Fibroblast of upper back skin (primary cell): ENCODE data around the gene SLC22A17.
"Not testable (repeated sequence)": the region's sequence is repeated elsewhere in the genome, so short reads cannot be mapped to it uniquely, and the experiment has no call there.

Experiments
- DNase-seq: peaks from one replicate; pipeline ENCODE4 v3.0.0-alpha.2; 2013

SLC22A17 gene

DNA sequence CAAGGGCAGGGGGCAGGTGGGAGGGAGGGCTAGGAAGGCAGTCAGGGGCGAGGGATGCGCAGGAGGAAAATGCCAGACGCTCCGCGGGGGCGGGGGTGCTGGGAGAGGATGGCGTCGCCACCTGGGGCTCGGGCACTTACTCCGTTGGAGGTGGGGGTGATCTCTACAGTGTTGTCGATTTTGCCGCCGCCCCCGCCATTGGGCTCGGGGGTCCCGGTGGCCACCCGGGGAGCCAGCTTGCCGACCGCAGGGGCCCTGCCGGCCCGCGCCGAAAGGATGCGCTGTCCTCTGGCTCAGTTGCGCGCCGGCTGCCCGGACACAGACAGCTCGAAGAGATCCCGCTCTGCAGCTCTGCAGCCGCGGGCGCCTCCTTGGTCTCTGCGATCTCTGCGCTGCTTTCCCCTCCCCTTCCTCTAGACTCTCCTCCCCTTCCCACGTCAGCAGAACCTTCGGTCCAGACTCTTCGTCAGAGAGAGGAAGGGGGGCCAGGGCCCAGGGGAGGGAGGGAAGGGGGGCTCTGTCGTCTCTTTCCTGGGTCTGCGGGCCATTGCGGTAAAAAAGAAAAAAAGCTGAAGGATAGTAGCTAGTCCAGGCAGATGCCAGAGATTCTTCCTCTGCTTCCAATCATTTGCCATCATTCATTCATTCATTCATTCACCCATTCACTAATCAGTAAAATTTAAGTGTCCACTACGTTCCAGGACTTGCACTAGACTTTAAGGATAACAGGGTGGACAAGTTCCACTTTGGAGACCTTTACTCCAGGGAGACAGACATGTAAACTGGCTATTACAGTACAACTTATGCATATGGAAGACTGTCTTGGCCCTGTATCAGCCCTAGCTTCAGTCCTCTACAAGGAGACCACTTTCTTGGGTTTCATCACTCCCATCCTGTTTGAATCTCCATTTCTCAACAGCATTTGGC lies at the start of gene SLC22A17:
SLC22A17 (minus strand) TSS at position 382 of the 927 bp plus-strand sequence.
- peak; percentile 91 for DNase-seq

DNA sequence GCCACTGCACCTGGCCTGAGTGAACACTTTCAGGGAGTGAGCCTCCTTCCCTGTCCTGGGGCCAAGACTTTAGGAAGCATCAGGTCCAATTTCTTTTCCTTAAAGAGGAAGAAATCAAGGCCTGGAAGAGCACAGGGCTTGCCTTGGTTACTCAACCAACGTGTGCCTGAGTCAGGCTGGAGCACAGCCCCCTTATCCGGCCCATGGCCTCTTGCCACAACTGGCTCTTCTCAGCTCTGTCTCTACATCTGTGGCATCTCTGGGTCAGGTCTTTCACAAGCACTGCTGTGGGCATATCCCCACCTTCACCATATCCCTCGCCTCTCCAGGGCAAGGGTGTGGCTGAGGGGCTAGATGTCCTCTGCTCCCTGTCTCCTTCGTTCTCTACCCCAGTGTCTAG lies 48.6 kb upstream of the SLC22A17 start:
- DNase-seq: no peak

- DNase-seq: not testable (repeated sequence)
Observed at GRCh38 chr14:23400496-23401149, 47.9 kb upstream of the SLC22A17 start.

- no peak for DNase-seq
Observed at GRCh38 chr14:23399591-23399990, 46.9 kb upstream of the SLC22A17 start.

- no peak for DNase-seq
Observed at GRCh38 chr14:23399136-23399535, 46.4 kb upstream of the SLC22A17 start.

GRCh38 chr14:23398348-23398747 lies 45.7 kb upstream of the SLC22A17 start:
- DNase-seq: no peak

GRCh38 chr14:23396781-23397407 lies 44.2 kb upstream of the SLC22A17 start:
- DNase-seq: no peak

GRCh38 chr14:23396126-23396525 lies 43.4 kb upstream of the SLC22A17 start:
- no peak for DNase-seq

DNA sequence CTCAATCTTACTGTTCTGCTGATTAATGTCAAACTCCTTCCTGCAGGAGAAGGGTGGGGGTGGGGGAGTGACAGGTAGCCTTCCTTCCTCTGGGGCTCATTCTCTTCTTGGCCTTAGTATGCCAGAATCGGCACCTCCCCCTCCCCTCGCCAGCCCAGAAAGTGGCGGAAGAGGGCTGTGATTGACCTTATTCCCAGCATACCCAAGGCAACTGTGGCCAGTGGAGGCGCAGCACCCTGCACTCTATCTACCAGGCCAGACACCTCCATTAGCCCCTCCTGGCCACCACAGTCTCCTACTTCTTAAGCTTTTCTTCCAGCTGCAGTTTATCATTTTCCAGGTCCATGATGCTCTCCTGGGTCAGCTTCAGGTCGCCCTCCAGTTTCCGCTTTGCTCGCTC lies 39.9 kb upstream of the SLC22A17 start:
- no peak for DNase-seq

GRCh38 chr14:23389871-23390270 lies 37.2 kb upstream of the SLC22A17 start:
- not testable (repeated sequence) for DNase-seq

GRCh38 chr14:23389396-23389795 lies 36.7 kb upstream of the SLC22A17 start:
- DNase-seq: no peak

DNA sequence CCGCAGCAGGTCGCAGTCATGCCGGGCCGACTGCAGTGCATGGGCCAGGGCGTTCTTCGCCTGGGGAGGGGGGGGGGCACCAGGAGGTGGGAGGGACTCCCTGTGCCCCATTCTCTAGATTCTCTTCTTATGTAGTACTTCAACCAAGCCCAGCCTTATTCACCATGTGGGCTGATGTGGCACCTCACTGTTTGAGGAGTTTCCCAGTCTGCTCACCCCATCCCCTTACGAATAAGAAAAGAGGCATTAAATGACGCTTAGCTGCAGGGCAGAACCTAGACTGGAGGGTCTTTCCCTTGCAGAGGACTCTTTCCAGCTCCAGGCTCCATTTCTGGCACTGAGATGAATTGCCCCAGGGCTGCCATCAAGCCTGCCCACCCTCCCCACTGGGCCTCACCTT lies 36.3 kb upstream of the SLC22A17 start:
- no peak for DNase-seq

GRCh38 chr14:23387916-23388882 lies 35.5 kb upstream of the SLC22A17 start:
- no peak for DNase-seq

GRCh38 chr14:23386999-23387398 lies 34.3 kb upstream of the SLC22A17 start:
- DNase-seq: no peak

GRCh38 chr14:23386266-23386657 lies 33.6 kb upstream of the SLC22A17 start:
- DNase-seq: not testable (repeated sequence)

GRCh38 chr14:23385642-23386265 lies 33.1 kb upstream of the SLC22A17 start:
- DNase-seq: no peak

DNA sequence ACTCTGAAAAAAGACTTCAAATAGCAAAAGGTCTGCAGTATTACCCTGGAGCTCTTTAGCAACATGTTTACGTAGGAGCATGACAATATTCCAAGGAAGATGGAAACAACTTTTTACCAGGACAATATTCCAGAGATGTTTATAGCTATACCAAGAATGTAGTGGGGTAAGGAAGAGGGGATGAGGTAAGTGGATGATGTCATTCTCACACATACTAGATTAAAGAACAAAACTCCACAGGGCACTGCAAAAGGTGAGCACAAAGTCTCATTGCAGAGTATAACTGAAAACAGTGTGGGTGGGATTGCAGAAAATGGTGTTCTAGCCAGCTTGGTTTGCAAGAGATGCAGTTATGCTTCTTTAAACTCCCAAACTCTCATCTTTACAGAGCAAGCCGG lies 32.6 kb upstream of the SLC22A17 start:
- no peak for DNase-seq

DNA sequence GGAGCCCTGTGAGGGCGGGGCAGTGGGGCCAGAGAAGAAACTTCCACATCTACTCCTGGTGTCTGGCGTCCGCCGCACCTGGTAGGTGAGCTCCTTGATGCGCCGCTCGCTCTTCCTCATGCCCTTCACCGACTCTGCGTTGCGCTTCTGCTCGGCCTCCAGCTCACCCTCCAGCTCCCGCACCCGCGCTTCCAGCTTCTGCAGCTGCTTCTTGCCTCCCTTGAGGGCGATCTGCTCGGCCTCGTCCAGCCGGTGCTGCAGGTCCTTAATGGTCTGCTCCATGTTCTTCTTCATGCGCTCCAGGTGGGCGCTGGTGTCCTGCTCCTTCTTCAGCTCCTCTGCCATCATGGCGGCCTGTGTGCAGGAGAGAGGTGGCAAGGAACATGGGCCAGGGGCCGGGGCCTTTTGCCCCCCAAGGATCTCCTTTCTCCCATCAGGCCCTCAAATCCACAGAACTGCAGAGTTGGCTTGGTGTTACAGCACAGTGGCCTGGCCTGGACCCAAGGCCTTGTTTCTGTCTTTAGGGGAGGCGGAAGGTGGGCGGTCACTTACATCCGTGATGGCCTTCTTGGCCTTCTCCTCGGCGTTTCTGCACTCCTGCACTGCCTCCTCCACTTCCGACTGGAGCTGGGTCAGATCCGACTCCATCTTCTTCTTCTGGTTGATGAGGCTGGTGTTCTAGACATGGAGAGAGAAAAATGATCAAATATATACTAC lies 31.8 kb upstream of the SLC22A17 start:
- DNase-seq: no peak

GRCh38 chr14:23382731-23383440 lies 30.2 kb upstream of the SLC22A17 start:
- DNase-seq: no peak

- no peak for DNase-seq
Observed at GRCh38 chr14:23382276-23382675, 29.6 kb upstream of the SLC22A17 start.

DNA sequence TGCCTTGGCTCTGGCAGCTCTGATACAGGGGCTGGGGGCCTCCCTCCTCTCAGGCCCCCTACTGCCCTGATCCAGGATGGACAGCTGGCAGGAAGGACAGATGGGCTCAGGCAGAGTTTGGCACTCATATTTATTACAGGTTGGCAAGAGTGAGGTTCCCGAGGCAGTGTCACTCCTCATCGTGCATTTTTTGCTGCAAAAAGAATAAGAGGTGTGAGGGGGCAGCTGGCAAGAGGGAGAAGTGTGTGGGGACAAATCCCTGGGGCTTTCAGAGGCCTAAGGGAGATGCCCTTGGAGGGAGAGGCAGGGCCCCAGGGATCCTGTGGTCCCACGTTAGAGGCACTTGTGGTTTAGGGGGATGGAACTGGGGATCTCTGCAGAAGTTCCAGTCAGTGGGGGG lies 29.2 kb upstream of the SLC22A17 start:
- no peak for DNase-seq
